OCI-LY7 (cell line): ENCODE measurements around the gene CNKSR2.

Experiments
- CTCF ChIP-seq: fragments of 200-600 bp; sonication (generic); conservative IDR thresholded peaks from 2 replicates; pipeline ENCODE4 v1.5.1; 2014; ENCODE audit warnings: mild to moderate bottlenecking, antibody characterized with exemption, low read length, moderate library complexity, mixed read lengths
- EZH2phosphoT487 ChIP-seq: fragments of 200-600 bp; sonication (generic); IDR thresholded peaks from 2 replicates; pipeline ENCODE4 v1.6.1; 2018; ENCODE audit warnings: low read depth, borderline replicate concordance, mild to moderate bottlenecking, mixed run types, antibody characterized with exemption, low read length, moderate library complexity, mixed read lengths

GRCh38 chrX:21438792-21439191 lies 64.6 kb downstream of the CNKSR2 start:
- TF ChIP-seq CTCF = no peak
- TF ChIP-seq EZH2phosphoT487 = no peak
